H9 (cell line): ENCODE measurements around the gene SOBP. TPM values are rescaled to one million over a fixed set of nuclear protein-coding genes. Genes with fewer than 3 reads are reported as not detected.

Source experiments
- DNase-seq: peaks from one replicate; pipeline ENCODE4 v3.0.0-alpha.2; 2017
- H2AFZ ChIP-seq: one replicate; pipeline ENCODE4 v1.6.1; 2013; ENCODE audit warnings: mild to moderate bottlenecking, low read length, control low read depth, moderate library complexity
- H2AK5ac ChIP-seq: 2 replicates; pipeline ENCODE4 v1.6.1; 2013; ENCODE audit warnings: low read length, control low read depth, mixed read lengths; ENCODE audit not compliant: insufficient read length
- H2BK120ac ChIP-seq: one replicate; pipeline ENCODE4 v1.6.1; 2013; ENCODE audit warnings: low read depth, mild to moderate bottlenecking, low read length, control low read depth, inconsistent platforms; ENCODE audit not compliant: poor library complexity, severe bottlenecking
- H2BK12ac ChIP-seq: 2 replicates; pipeline ENCODE4 v1.6.1; 2013; ENCODE audit warnings: low read length, control low read depth, mixed read lengths, low read depth; ENCODE audit not compliant: insufficient read length
- H2BK15ac ChIP-seq: 2 replicates; pipeline ENCODE4 v1.6.1; 2013; ENCODE audit warnings: low read depth, low read length, control low read depth
- H2BK20ac ChIP-seq: one replicate; pipeline ENCODE4 v1.6.1; 2013; ENCODE audit warnings: low read depth, mild to moderate bottlenecking, low read length, control low read depth, inconsistent platforms; ENCODE audit not compliant: poor library complexity, severe bottlenecking
- H2BK5ac ChIP-seq: 2 replicates; pipeline ENCODE4 v1.6.1; 2013; ENCODE audit warnings: low read length, control low read depth, mixed read lengths; ENCODE audit not compliant: insufficient read length
- H3K14ac ChIP-seq: 2 replicates; pipeline ENCODE4 v1.6.1; 2013; ENCODE audit warnings: low read length, control low read depth; ENCODE audit not compliant: insufficient read depth
- H3K18ac ChIP-seq: 2 replicates; pipeline ENCODE4 v1.6.1; 2013; ENCODE audit warnings: low read depth, mild to moderate bottlenecking, mixed read lengths, low read length, control low read depth; ENCODE audit not compliant: insufficient read length
- H3K23ac ChIP-seq: 2 replicates; pipeline ENCODE4 v1.6.1; 2013; ENCODE audit warnings: low read length, control low read depth, mixed read lengths, low read depth; ENCODE audit not compliant: insufficient read length
- H3K23me2 ChIP-seq: 2 replicates; pipeline ENCODE4 v1.6.1; 2013; ENCODE audit warnings: low read depth, mild to moderate bottlenecking, mixed read lengths, low read length, control low read depth; ENCODE audit not compliant: insufficient read length, poor library complexity, severe bottlenecking
- H3K27ac ChIP-seq: 2 replicates; pipeline ENCODE4 v1.5.1; 2013; ENCODE audit warnings: low read length, control low read depth, mixed read lengths, low read depth; ENCODE audit not compliant: insufficient read length
- H3K27me3 ChIP-seq: 2 replicates; pipeline ENCODE4 v1.6.1; 2013; ENCODE audit warnings: low read length, control low read depth, inconsistent platforms; ENCODE audit not compliant: insufficient read depth
- H3K4ac ChIP-seq: 2 replicates; pipeline ENCODE4 v1.6.1; 2013; ENCODE audit warnings: low read depth, mild to moderate bottlenecking, control low read depth, inconsistent platforms, low read length, moderate library complexity
- H3K4me1 ChIP-seq: 2 replicates; pipeline ENCODE4 v1.6.1; 2013; ENCODE audit warnings: low read length, control low read depth, inconsistent platforms; ENCODE audit not compliant: insufficient read depth
- H3K4me2 ChIP-seq: 2 replicates; pipeline ENCODE4 v1.6.1; 2013; ENCODE audit warnings: low read length, control low read depth, mixed read lengths; ENCODE audit not compliant: insufficient read length, insufficient read depth
- H3K56ac ChIP-seq: 2 replicates; pipeline ENCODE4 v1.6.1; 2013; ENCODE audit warnings: low read depth, mild to moderate bottlenecking, mixed read lengths, low read length, control low read depth; ENCODE audit not compliant: insufficient read length
- H3K79me1 ChIP-seq: 2 replicates; pipeline ENCODE4 v1.6.1; 2013; ENCODE audit warnings: low read depth, mild to moderate bottlenecking, moderate library complexity, low read length, control low read depth, inconsistent platforms; ENCODE audit not compliant: insufficient read depth, poor library complexity, severe bottlenecking
- H3K79me2 ChIP-seq: 2 replicates; pipeline ENCODE4 v1.6.1; 2013; ENCODE audit warnings: low read length, control low read depth, inconsistent platforms; ENCODE audit not compliant: insufficient read depth
- H3K9ac ChIP-seq: 2 replicates; pipeline ENCODE4 v1.6.1; 2013; ENCODE audit warnings: low read length, control low read depth, mixed read lengths; ENCODE audit not compliant: insufficient read length; ENCODE audit errors: extremely low read depth
- H3K9me3 ChIP-seq: one replicate; pipeline ENCODE4 v1.6.1; 2013; ENCODE audit warnings: low read depth, low read length, inconsistent platforms; ENCODE audit not compliant: control insufficient read depth
- H3T11ph ChIP-seq: one replicate; pipeline ENCODE4 v1.6.1; 2013; ENCODE audit warnings: mild to moderate bottlenecking, low read length, control low read depth, inconsistent platforms
- H4K20me1 ChIP-seq: one replicate; pipeline ENCODE4 v1.6.1; 2013; ENCODE audit not compliant: control insufficient read depth, insufficient read length, insufficient read depth
- H4K5ac ChIP-seq: 2 replicates; pipeline ENCODE4 v1.6.1; 2013; ENCODE audit warnings: low read depth, mild to moderate bottlenecking, mixed read lengths, low read length, control low read depth; ENCODE audit not compliant: insufficient read length
- H4K8ac ChIP-seq: replicated peaks from 2 replicates; pipeline ENCODE4 v1.6.1; 2013; ENCODE audit warnings: low read length, control low read depth, mixed read lengths, low read depth; ENCODE audit not compliant: insufficient read length
- H4K91ac ChIP-seq: 2 replicates; pipeline ENCODE4 v1.6.1; 2013; ENCODE audit warnings: low read depth, mild to moderate bottlenecking, moderate library complexity, mixed read lengths, low read length, control low read depth; ENCODE audit not compliant: insufficient read length
- H3K27ac Mint-ChIP-seq, 3 experiments: 2 replicates in 2 of 3; 3 replicates in 1 of 3; pipeline ENCODE4 v1.8.0; 2020 to 2021; ENCODE audit warnings: mixed read lengths in 3 of 3, mild to moderate bottlenecking in 1 of 3, moderate library complexity in 1 of 3
- H3K27me3 Mint-ChIP-seq: 2 replicates; pipeline ENCODE4 v1.8.0; 2021; ENCODE audit warnings: low read depth, mild to moderate bottlenecking, moderate library complexity, mixed read lengths
- H3K36me3 Mint-ChIP-seq, 3 experiments: 2 replicates in 2 of 3; 3 replicates in 1 of 3; pipeline ENCODE4 v1.8.0; 2020 to 2021; ENCODE audit warnings: low read depth in 3 of 3, mixed read lengths in 3 of 3; ENCODE audit not compliant: insufficient read depth in 1 of 3
- H3K4me1 Mint-ChIP-seq, 2 experiments: 2 replicates each; pipeline ENCODE4 v1.8.0; 2020; ENCODE audit warnings: mixed read lengths in 2 of 2
- H3K4me3 Mint-ChIP-seq, 2 experiments: 2 replicates in 1 of 2; 3 replicates in 1 of 2; pipeline ENCODE4 v1.8.0; 2020 to 2021; ENCODE audit warnings: mild to moderate bottlenecking in 2 of 2, mixed read lengths in 2 of 2, moderate library complexity in 1 of 2
- H3K9me3 Mint-ChIP-seq, 2 experiments: 2 replicates in 1 of 2; 3 replicates in 1 of 2; pipeline ENCODE4 v1.8.0; 2020; ENCODE audit warnings: mild to moderate bottlenecking in 2 of 2, mixed read lengths in 2 of 2, moderate library complexity in 1 of 2
- WGBS: extraction: QIAGEN DNeasy Blood & Tissue Kit; methylation state at CpG from one replicate; pipeline ENCODE4 v1.1.7; 2013; ENCODE audit warnings: missing lambda C conversion rate, low lambda C conversion rate, mixed read lengths; ENCODE audit not compliant: insufficient read length; ENCODE audit errors: extremely low coverage; 5-methylcytosine and 5-hydroxymethylcytosine counted together
- total RNA-seq: library from RNA; stranded (reverse); gene quantifications from 2 replicates; pipeline ENCODE4 v1.2.1, GENCODE V29; 2021
- TF ChIP-seq, protein P1 (sequence below): fragments of 200-600 bp; sonication (generic); conservative IDR thresholded peaks from 3 replicates; pipeline ENCODE4 v1.8.0; 2021; ENCODE audit warnings: antibody characterized with exemption, mild to moderate bottlenecking

Gene SOBP
- total RNA-seq, 1 experiment from 2014 or later: 4.3 TPM

DNA sequence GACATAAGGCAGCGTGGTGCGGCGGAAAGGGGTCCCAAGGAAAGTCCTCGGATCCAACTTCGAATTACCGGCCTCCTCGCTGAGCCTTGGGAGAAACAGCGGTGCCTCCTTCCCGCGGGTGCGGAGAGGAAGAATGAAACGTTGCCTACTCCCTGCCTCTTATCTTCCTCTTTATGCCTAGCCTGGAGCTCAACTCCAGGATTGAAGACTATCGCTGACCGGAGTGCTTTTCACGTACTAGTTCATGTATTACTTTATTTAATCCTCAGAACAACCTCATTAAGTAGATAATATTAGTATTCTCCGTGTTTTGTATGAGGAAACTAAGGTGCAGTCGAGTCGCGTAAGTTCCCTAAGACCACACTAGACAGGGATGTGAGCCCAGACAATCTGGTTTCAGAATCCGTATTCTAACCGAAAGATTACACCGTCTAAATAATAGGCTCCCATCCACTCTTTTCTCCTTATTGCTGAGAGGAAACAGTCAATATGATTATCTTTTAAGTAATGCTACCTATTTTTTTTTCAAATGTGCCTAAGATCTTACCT lies 29.8 kb upstream of the SOBP start:
- H4K8ac ChIP-seq: no peak overlapping the region
- no peak overlapping the region for H4K5ac ChIP-seq
- peaks cover 11% of the 10 kb centered on the region for H3K23me2 ChIP-seq
- H3K79me1 ChIP-seq: peaks cover 2% of the 10 kb centered on the region
- H4K91ac ChIP-seq: no peak overlapping the region
- no peaks in the 10 kb centered on the region for H3K36me3 Mint-ChIP-seq
- peak overlapping the region; percentile 47; the same call in 1 of the 2 replicates for H3K14ac ChIP-seq
- no peak overlapping the region for H2BK5ac ChIP-seq
- H2BK120ac ChIP-seq: no peak overlapping the region
- H2BK20ac ChIP-seq: no peak overlapping the region
- H3T11ph ChIP-seq: no peak overlapping the region
- no peaks in the 10 kb centered on the region for H3K79me2 ChIP-seq
- H3K18ac ChIP-seq: no peak overlapping the region
- H3K9me3 ChIP-seq: no peaks in the 10 kb centered on the region
- peak overlapping the region; percentile 88 to 94 for H3K4me3 Mint-ChIP-seq
- H2BK12ac ChIP-seq: no peak overlapping the region
- H3K27me3 ChIP-seq: no peaks in the 10 kb centered on the region
- no peaks in the 10 kb centered on the region for H3K9me3 Mint-ChIP-seq
- peaks cover 9 to 14% of the 10 kb centered on the region in 2 experiments for H3K4me1 Mint-ChIP-seq
- H2AFZ ChIP-seq: no peak overlapping the region
- H2BK15ac ChIP-seq: no peak overlapping the region
- H3K23ac ChIP-seq: no peak overlapping the region
- H3K56ac ChIP-seq: no peak overlapping the region
- H3K9ac ChIP-seq: peak overlapping the region; percentile 47
- H3K4me2 ChIP-seq: peak overlapping the region; percentile 49
- no peak overlapping the region for H3K4ac ChIP-seq
- WGBS: no CpG with 5 or more reads among the region's 22 CpGs
- no peak overlapping the region; a peak in 1 of 7 replicates for H3K27ac Mint-ChIP-seq
- DNase-seq: no peak
- no peaks in the 10 kb centered on the region for H3K27me3 Mint-ChIP-seq
- TF ChIP-seq, protein P1, sequence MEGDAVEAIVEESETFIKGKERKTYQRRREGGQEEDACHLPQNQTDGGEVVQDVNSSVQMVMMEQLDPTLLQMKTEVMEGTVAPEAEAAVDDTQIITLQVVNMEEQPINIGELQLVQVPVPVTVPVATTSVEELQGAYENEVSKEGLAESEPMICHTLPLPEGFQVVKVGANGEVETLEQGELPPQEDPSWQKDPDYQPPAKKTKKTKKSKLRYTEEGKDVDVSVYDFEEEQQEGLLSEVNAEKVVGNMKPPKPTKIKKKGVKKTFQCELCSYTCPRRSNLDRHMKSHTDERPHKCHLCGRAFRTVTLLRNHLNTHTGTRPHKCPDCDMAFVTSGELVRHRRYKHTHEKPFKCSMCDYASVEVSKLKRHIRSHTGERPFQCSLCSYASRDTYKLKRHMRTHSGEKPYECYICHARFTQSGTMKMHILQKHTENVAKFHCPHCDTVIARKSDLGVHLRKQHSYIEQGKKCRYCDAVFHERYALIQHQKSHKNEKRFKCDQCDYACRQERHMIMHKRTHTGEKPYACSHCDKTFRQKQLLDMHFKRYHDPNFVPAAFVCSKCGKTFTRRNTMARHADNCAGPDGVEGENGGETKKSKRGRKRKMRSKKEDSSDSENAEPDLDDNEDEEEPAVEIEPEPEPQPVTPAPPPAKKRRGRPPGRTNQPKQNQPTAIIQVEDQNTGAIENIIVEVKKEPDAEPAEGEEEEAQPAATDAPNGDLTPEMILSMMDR: no peak
- no peak overlapping the region for H3K27ac ChIP-seq
- peaks cover 2% of the 10 kb centered on the region for H4K20me1 ChIP-seq
- no peaks in the 10 kb centered on the region for H3K4me1 ChIP-seq
- H2AK5ac ChIP-seq: no peak overlapping the region
